GM12864 (cell line): Measurements from ENCODE around the gene SLC29A1.

Experiments used
- DNase-seq: peaks from one replicate; pipeline ENCODE4 v3.0.0-alpha.2; 2011; ENCODE audit warnings: low read depth
- H3K4me3 ChIP-seq: 2 replicates; pipeline ENCODE4 v1.5.1; 2011; ENCODE audit warnings: mild to moderate bottlenecking, low read depth, low read length, control low read depth
- TF ChIP-seq, protein P1 (sequence below): IDR thresholded peaks from 2 replicates; pipeline ENCODE4 v1.5.1; 2011; ENCODE audit warnings: low read depth, mild to moderate bottlenecking, moderate library complexity, low read length, control low read depth, inconsistent platforms; ENCODE audit errors: missing control alignments

The SLC29A1 gene

DNA sequence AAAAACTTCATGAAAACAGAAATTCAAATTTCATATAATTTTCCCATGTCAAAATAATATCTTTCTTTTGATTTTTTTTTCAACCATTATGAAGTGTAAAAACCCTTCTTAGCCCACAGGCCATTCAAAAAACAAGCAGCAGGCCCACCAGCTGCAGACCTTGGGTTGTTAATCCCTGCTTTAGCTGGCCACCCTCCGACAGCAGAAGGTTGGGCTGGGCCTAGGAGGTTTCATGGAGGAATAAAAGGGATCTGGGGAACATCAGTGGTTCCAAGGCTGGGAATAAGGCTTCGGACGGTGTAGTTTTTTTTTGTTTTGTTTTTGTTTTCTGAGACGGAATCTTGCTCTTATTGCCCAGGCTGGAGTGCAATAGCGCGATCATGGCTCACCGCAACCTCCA is 19.9 kb downstream of the SLC29A1 start:
- DNase-seq = no peak
- no peak overlapping the region for H3K4me3 ChIP-seq
- TF ChIP-seq, protein P1, sequence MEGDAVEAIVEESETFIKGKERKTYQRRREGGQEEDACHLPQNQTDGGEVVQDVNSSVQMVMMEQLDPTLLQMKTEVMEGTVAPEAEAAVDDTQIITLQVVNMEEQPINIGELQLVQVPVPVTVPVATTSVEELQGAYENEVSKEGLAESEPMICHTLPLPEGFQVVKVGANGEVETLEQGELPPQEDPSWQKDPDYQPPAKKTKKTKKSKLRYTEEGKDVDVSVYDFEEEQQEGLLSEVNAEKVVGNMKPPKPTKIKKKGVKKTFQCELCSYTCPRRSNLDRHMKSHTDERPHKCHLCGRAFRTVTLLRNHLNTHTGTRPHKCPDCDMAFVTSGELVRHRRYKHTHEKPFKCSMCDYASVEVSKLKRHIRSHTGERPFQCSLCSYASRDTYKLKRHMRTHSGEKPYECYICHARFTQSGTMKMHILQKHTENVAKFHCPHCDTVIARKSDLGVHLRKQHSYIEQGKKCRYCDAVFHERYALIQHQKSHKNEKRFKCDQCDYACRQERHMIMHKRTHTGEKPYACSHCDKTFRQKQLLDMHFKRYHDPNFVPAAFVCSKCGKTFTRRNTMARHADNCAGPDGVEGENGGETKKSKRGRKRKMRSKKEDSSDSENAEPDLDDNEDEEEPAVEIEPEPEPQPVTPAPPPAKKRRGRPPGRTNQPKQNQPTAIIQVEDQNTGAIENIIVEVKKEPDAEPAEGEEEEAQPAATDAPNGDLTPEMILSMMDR = no peak

DNA sequence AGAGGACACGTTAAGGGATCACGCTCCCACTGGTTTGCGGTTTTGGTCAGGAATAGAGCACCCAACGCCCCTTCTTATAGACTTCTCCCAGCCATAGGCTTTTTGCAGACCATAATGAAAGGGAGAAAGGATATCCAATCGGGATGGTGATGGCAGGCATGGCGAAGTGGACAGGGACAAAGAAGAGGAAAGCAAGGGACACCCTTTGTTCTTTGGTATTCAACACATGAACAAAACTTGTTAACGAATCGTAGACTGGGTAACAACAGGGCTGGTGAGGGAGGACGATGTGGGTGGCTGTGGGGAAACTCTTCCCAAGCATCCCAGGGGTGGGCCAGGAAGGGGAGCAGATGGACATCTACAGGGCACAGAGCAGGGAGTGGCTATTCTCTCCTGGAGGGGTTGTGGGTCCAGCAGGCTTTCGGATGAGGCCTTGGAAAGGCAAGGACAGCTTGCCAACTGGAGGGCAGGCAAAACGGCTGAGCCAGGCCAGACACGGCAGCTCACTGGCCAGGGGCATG is 22.1 kb downstream of the SLC29A1 start:
- TF ChIP-seq, protein P1 = no peak
- peak overlapping the region; percentile 92 for H3K4me3 ChIP-seq
- DNase-seq = no peak

DNA sequence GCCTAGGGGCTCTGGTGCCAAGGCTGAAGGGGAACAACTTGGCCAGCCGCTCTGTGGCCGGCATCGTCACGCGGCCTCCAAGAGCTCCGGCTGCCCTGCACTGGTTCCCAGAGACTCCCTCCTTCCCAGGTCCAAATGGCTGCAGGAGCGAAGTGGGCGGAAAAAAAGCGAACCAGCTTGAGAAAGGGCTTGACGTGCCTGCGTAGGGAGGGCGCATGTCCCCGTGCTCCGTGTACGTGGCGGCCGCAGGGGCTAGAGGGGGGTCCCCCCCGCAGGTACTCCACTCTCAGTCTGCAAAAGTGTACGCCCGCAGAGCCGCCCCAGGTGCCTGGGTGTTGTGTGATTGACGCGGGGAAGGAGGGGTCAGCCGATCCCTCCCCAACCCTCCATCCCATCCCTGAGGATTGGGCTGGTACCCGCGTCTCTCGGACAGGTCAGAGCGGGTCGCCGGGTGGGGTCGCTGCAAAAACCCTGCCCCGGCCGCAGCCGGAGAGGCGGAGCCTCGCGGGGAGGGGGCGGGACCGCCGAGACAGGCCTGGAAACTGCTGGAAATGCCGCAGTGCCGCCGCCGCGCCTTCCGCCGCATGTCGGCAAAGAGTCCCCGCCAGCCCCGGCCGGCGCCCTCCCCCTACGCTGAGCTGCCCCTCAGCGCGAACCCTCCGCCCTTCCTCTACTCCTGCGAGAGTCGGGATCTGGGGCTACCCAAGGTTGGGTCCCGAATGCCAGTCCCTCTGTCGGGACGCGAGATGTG is 22.7 kb downstream of the SLC29A1 start:
- peak overlapping the region; percentile 92 for H3K4me3 ChIP-seq
- TF ChIP-seq, protein P1 = no peak
- DNase-seq = no peak

DNA sequence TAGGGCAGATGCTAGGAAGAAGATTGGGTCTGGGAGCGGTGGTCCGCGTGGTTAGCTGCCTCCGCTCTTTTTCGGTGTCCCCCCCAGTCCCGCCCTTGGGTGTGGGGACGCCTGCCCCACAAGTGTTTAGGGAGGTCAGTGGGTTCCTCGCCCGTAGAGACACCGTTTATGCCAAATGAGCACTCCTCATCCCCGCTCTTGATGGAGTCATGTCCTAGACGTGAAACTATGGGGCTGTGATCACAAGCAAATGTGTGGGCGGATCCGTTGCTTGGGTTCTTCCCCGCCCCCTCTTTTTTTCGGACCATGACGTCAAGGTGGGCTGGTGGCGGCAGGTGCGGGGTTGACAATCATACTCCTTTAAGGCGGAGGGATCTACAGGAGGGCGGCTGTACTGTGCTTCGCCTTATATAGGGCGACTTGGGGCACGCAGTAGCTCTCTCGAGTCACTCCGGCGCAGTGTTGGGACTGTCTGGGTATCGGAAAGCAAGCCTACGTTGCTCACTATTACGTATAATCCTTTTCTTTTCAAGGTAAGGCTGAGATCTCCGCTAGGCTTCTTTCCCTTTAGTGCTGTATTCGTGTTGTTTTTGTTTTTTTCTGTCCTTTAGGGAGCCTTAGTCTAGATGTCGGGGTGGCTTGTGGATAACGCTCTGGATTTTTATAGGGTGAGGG is 23.4 kb downstream of the SLC29A1 start, which contains the start of gene HSP90AB1:
Gene HSP90AB1, plus strand, starts transcription at position 439 of the 675 bp plus-strand sequence. CDS start 1,529 bp downstream, outside the sequence.
- DNase-seq = peak; percentile 99
- TF ChIP-seq, protein P1 = no peak
- peak within 1 kb of the TSS; percentile 92 for H3K4me3 ChIP-seq

DNA sequence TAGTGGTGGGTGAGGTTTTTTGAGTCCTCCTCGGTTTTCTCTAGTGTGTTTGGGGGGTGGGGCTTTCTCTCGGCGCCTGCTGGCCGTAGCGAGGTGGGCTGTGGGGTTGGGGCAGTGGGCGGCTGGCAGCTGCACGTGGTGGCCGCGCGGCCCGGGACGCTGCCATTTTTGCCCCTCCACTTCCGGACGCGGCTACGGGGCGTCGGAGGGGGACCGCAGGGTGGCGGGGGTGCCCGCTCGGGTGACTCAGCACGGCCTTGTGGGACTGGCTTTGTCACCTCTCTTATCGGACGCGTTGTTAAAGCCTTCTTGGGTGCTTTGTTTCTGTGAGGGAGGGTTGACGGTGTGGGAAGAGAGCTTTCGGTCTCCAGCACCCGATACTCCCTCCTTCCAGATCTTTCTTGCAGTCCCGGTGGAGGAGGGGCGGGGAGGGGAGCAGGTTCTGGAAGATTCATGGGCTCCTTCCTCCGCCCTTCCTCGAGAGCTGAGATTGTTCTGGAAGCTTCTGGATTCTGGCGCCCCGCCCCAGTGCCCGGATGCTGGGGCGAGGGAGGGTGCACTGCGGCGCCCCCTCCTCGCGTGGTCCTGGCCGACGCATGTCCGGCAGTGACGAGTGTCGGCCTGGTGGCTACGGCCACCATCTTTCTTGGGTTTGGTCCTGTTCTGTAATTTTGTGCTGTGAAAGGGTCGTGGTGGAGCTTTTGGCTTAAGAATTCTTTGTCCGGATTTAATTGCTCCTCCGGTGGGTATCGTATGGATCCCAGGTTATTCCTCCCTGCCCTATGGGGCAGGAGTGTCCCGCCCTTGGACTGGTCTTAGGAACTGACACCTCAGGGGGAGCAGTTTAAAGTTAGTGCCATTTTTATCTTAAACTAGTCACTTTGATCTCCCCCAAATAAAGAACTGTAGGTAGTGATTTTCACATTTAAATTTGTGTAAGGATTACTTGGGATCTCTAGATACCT is 24.2 kb downstream of the SLC29A1 start:
- TF ChIP-seq, protein P1 = no peak
- peak overlapping the region; percentile 92 for H3K4me3 ChIP-seq
- no peak for DNase-seq

DNA sequence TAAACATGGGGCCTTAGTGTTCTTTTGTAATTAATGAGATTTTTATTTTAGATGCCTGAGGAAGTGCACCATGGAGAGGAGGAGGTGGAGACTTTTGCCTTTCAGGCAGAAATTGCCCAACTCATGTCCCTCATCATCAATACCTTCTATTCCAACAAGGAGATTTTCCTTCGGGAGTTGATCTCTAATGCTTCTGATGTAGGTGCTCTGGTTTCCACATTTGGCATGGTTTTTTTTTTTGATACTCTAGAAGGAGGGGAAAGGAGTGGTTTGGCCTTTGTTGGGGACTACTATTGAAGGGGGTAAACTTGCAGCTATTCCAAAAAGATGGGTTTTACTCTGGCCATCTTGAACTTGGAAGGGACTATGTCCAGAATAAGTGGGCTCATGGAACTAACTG is 25.2 kb downstream of the SLC29A1 start:
- DNase-seq = no peak
- TF ChIP-seq, protein P1 = no peak
- H3K4me3 ChIP-seq = peak overlapping the region; percentile 92
